Progenitor cell of endocrine pancreas (in vitro differentiated cells): ENCODE data around the gene CCDC30. TPM values are rescaled to one million over a fixed set of nuclear protein-coding genes. Genes with fewer than 3 reads are reported as not detected.

ENCODE experiments used
- DNase-seq: peaks from one replicate; pipeline ENCODE4 v3.0.0; 2021; ENCODE audit warnings: low spot score; ENCODE audit not compliant: unreplicated experiment
- H3K27ac Mint-ChIP-seq: 2 replicates; pipeline ENCODE4 v1.8.0; 2021; ENCODE audit warnings: mild to moderate bottlenecking, moderate library complexity, mixed read lengths
- H3K27me3 Mint-ChIP-seq: 2 replicates; pipeline ENCODE4 v1.8.0; 2021; ENCODE audit warnings: mixed read lengths
- H3K36me3 Mint-ChIP-seq: 2 replicates; pipeline ENCODE4 v1.8.0; 2022; ENCODE audit warnings: mixed read lengths; ENCODE audit not compliant: insufficient read depth
- H3K4me1 Mint-ChIP-seq: 2 replicates; pipeline ENCODE4 v1.8.0; 2021; ENCODE audit warnings: low read depth, mixed read lengths
- H3K4me3 Mint-ChIP-seq: 2 replicates; pipeline ENCODE4 v1.8.0; 2021; ENCODE audit warnings: low read depth, mild to moderate bottlenecking, moderate library complexity, mixed read lengths
- H3K9me3 Mint-ChIP-seq: 2 replicates; pipeline ENCODE4 v1.8.0; 2021; ENCODE audit warnings: low read depth, mixed read lengths
- total RNA-seq: library from RNA; stranded (reverse); gene quantifications from 2 replicates; pipeline ENCODE4 v1.2.1, GENCODE V29; 2021
- TF ChIP-seq, protein P1 (sequence below): fragments of 200-600 bp; sonication (generic); IDR thresholded peaks from one replicate; pipeline ENCODE4 v1.5.0; 2021; ENCODE audit warnings: antibody characterized with exemption, mild to moderate bottlenecking; ENCODE audit not compliant: unreplicated experiment

CCDC30 gene
- total RNA-seq, 1 donor from 2014 or later: 23.6 TPM

DNA sequence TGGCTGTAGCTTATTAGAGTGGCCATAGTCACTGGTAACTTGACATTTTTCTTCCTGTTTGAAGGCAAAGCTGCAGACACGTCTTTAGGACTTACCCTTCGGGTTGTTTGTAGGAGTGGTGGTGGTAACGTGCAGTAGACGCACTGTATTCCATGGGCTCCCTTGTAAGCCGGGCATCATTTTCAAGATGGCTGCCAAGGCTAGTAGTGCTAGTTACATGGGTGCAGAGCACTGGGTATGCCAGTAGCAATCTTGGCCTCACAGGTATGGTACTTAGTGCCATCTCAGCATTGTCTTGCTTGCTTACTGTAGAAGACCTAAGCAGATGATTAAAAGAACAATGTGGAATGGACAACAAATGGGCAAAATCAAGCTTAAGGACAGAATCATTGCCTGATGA lies 221.1 kb downstream of the CCDC30 start:
- H3K4me1 Mint-ChIP-seq: peaks cover 55% of the 10 kb centered on the region
- no peaks in the 10 kb centered on the region for H3K9me3 Mint-ChIP-seq
- TF ChIP-seq, protein P1, sequence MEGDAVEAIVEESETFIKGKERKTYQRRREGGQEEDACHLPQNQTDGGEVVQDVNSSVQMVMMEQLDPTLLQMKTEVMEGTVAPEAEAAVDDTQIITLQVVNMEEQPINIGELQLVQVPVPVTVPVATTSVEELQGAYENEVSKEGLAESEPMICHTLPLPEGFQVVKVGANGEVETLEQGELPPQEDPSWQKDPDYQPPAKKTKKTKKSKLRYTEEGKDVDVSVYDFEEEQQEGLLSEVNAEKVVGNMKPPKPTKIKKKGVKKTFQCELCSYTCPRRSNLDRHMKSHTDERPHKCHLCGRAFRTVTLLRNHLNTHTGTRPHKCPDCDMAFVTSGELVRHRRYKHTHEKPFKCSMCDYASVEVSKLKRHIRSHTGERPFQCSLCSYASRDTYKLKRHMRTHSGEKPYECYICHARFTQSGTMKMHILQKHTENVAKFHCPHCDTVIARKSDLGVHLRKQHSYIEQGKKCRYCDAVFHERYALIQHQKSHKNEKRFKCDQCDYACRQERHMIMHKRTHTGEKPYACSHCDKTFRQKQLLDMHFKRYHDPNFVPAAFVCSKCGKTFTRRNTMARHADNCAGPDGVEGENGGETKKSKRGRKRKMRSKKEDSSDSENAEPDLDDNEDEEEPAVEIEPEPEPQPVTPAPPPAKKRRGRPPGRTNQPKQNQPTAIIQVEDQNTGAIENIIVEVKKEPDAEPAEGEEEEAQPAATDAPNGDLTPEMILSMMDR: no peak
- no peak for DNase-seq
- peak overlapping the region; percentile 95 for H3K27ac Mint-ChIP-seq
- no peaks in the 10 kb centered on the region for H3K27me3 Mint-ChIP-seq
- peaks cover 17% of the 10 kb centered on the region for H3K36me3 Mint-ChIP-seq
- peak overlapping the region; percentile 91 for H3K4me3 Mint-ChIP-seq

DNA sequence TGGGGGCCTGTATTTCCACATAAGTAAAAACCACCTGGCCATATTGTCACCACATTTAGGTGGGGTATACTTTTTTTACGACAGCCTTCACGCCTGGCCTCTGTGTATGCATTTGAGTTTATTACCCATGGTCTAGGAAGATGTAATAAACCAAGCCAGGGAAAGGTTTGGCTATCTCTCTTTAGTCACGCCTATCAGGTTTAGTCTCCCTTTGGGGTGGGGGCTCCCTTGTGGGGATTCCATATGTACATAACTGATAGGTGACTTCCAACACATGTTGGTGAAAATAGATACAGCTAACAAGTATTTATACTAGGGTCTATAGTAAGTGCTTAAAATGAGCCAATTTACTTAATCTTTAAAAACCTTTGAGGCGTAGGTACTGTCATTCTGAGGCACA lies 223.3 kb downstream of the CCDC30 start:
- H3K4me3 Mint-ChIP-seq: no peak overlapping the region
- peak overlapping the region; percentile 45 for H3K27ac Mint-ChIP-seq
- H3K4me1 Mint-ChIP-seq: peaks cover 66% of the 10 kb centered on the region
- H3K27me3 Mint-ChIP-seq: no peaks in the 10 kb centered on the region
- peaks cover 17% of the 10 kb centered on the region for H3K36me3 Mint-ChIP-seq
- no peaks in the 10 kb centered on the region for H3K9me3 Mint-ChIP-seq
- DNase-seq: no peak
- TF ChIP-seq, protein P1: no peak

DNA sequence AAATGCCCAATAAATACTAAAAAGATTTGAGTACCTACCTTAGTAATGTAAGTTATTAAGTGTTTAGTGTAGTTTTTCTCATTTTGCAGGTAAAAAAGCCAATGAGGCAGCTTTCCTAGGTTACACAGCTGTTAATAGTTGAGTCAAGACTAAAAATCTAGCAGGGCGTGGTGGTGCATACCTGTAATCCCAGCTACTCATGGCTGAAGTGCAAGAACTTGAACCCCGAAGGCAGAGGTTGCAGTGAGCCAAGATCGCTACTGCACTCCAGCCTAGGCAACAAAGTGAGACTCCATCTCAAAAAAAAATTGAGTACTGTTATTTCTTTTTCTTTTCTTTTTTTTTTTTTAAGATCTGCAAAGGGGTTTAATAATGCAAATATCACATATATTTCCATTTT lies 226.8 kb downstream of the CCDC30 start:
- Mint-ChIP-seq H3K4me1 (peaks cover 83% of the 10 kb centered on the region), H3K4me3 (no peak overlapping the region), H3K27ac (peak overlapping the region; percentile 83), H3K27me3 (no peaks in the 10 kb centered on the region), H3K9me3 (no peaks in the 10 kb centered on the region), H3K36me3 (peaks cover 13% of the 10 kb centered on the region)
- DNase-seq: no peak
- TF ChIP-seq, protein P1: no peak

DNA sequence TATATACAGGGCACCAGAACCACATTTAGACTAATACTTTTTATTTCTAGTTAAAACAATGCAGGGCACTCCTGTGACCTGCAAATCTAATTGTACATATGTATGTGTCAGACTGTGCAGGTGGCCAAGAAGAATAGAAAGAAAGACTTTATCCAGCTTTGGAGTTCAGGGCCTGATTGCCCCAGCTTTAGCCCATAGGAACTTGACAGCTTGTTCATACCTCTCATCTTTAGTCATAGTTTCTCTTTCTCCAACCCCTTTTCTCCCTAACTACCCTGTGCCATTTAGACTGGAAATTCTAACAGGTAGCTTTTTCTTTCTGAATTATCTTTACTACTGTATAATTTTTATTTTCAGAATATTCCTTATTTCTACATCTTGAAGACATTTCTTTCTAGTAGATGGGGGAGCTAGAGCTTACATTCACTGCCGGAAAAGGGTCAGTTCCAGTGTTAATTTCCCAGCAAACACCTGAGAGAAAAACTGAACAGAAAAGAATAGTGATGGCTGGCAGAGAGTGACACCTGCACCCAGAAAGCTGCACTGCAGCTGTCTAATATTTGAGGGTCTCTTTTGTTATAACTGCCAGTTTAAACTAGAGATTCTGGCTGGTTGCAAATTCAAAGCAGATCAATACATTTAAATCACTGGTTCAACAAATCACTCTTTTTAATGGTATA lies 227.5 kb downstream of the CCDC30 start:
- H3K36me3 Mint-ChIP-seq: peaks cover 18% of the 10 kb centered on the region
- H3K4me1 Mint-ChIP-seq: peaks cover 81% of the 10 kb centered on the region
- H3K27me3 Mint-ChIP-seq: no peaks in the 10 kb centered on the region
- no peak overlapping the region for H3K4me3 Mint-ChIP-seq
- DNase-seq: no peak
- peak overlapping the region; percentile 91 for H3K27ac Mint-ChIP-seq
- H3K9me3 Mint-ChIP-seq: no peaks in the 10 kb centered on the region
- TF ChIP-seq, protein P1: peak; percentile 38

DNA sequence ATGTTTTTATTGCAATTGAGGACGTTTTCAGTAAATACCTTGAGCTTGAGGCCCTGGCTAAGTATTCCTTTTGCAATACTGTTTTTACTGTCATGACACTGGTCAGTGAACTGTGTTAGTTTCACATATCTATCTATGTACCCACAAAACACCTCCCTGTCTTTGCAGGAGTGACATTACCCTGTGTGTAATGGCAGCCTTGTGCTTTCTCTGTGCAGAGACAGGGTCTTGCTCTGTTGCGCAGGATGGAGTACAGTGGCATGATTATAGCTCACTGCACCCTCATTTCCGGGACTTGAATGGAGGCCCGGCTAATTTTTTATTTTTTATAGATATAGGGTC lies 228.0 kb downstream of the CCDC30 start:
- Mint-ChIP-seq H3K9me3 (no peaks in the 10 kb centered on the region), H3K4me1 (peaks cover 77% of the 10 kb centered on the region), H3K4me3 (no peak overlapping the region), H3K27me3 (no peaks in the 10 kb centered on the region), H3K36me3 (peaks cover 22% of the 10 kb centered on the region), H3K27ac (peak overlapping the region; percentile 91)
- TF ChIP-seq, protein P1: no peak
- no peak for DNase-seq
